Breast epithelium (tissue), 3 donors: Measurements from ENCODE around the gene SORBS1.

Experiments used
- CTCF ChIP-seq, 3 donors: fragments of 450-650 bp; IDR thresholded peaks; one replicate each; pipeline ENCODE4 v1.5.1; 2016 to 2017; ENCODE audit warnings: antibody characterized with exemption in 3 of 3, mild to moderate bottlenecking in 3 of 3, moderate library complexity in 3 of 3
- POLR2A ChIP-seq: fragments of 450-650 bp; IDR thresholded peaks from one replicate; pipeline ENCODE4 v1.6.1; 2016; ENCODE audit warnings: antibody characterized with exemption, mild to moderate bottlenecking, moderate library complexity
- POLR2AphosphoS5 ChIP-seq, 3 donors: sonication (generic); formaldehyde crosslinking; IDR thresholded peaks; one replicate each; pipeline ENCODE4 v1.6.1; 2017; ENCODE audit warnings: antibody characterized with exemption in 3 of 3

- TF ChIP-seq CTCF (IDR thresholded peaks at IDR 0.05): no peak
- TF ChIP-seq POLR2A: no peak
- no peak for TF ChIP-seq POLR2AphosphoS5 (IDR thresholded peaks at IDR 0.05)
These were observed 30.6 kb downstream of the SORBS1 start for GRCh38 chr10:95530561-95530960.
